GM12878 (cell line): ENCODE data around the gene SP6. TPM values are rescaled to one million over a fixed set of nuclear protein-coding genes. Genes with fewer than 3 reads are reported as not detected.

Experiments
- ATAC-seq: fragments of 200-7000 bp; cut with Tn5 transposase; 3 replicates; pipeline ENCODE4 v1.9.1; 2020; ENCODE audit warnings: mild to moderate bottlenecking, moderate library complexity
- BruUV-seq: library from RNA; stranded (reverse); fragments of 400-500 nt; replicated peaks from 2 replicates; lab custom pipeline; 2021; lab: Mats Ljungman, UMichigan
- CTCF ChIA-PET: fragments of 300-600 bp; sonication (Branson Sonifier 250); formaldehyde crosslinking; extraction: SDS; loops from one replicate; lab custom pipeline; 2021; ENCODE audit warnings: inconsistent platforms; lab: Yijun Ruan, JAX
- POLR2A ChIA-PET: fragments of 350-600 bp; formaldehyde crosslinking; extraction: SDS; loops from one replicate; lab custom pipeline; 2021; ENCODE audit warnings: inconsistent platforms; lab: Charles Lee
- RAD21 ChIA-PET: fragments of 300-600 bp; sonication (Branson Sonifier 250); formaldehyde crosslinking; loops from one replicate; lab custom pipeline; 2023; ENCODE audit warnings: antibody characterized with exemption; ENCODE audit not compliant: unreplicated experiment; lab: Charles Lee
- SMC1A ChIA-PET: fragments of 300-600 bp; sonication (Branson Sonifier 250); formaldehyde crosslinking; loops from one replicate; lab custom pipeline; 2023; ENCODE audit not compliant: unreplicated experiment, uncharacterized antibody; lab: Charles Lee
- DNase-seq: peaks from one replicate; pipeline ENCODE4 v3.0.0-alpha.2; 2011; ENCODE audit warnings: low read depth, low spot score
- FAIRE-seq: peaks from 3 replicates; lab custom pipeline; 2011; peaks lifted over from hg19 to GRCh38; lab: Jason Lieb, UNC
- H2AFZ ChIP-seq: 2 replicates; pipeline ENCODE4 v1.6.0; 2011; ENCODE audit warnings: low read depth, low read length, control low read depth; ENCODE audit not compliant: control insufficient read depth
- H3K27ac ChIP-seq: 2 replicates; pipeline ENCODE4 v1.5.1; 2011; ENCODE audit warnings: control low read depth; ENCODE audit not compliant: control insufficient read depth, insufficient read depth
- H3K27me3 ChIP-seq, 2 experiments: replicated peaks in 1 of 2; 2 replicates each; pipeline versions ENCODE4 v1.6.0 to v1.6.1; 2011; ENCODE audit warnings: low read length in 1 of 2; ENCODE audit not compliant: control insufficient read depth in 2 of 2, insufficient read depth in 2 of 2
- H3K36me3 ChIP-seq, 2 experiments: 2 replicates each; pipeline ENCODE4 v1.5.1; 2011; ENCODE audit warnings: low read length in 1 of 2; ENCODE audit not compliant: control insufficient read depth in 2 of 2, insufficient read depth in 2 of 2
- H3K4me1 ChIP-seq: 2 replicates; pipeline ENCODE4 v1.6.1; 2011; ENCODE audit warnings: mild to moderate bottlenecking, low read length, moderate library complexity, mixed read lengths; ENCODE audit not compliant: control insufficient read depth, insufficient read depth
- H3K4me2 ChIP-seq: 2 replicates; pipeline ENCODE4 v1.6.0; 2011; ENCODE audit warnings: control low read depth; ENCODE audit not compliant: control insufficient read depth, insufficient read depth
- H3K4me3 ChIP-seq: fragments of 200-600 bp; sonication (generic); 2 replicates; pipeline ENCODE4 v1.5.1; 2016
- H3K79me2 ChIP-seq: 2 replicates; pipeline ENCODE4 v1.6.0; 2011; ENCODE audit warnings: low read length; ENCODE audit not compliant: control insufficient read depth, insufficient read depth
- H3K9ac ChIP-seq: 2 replicates; pipeline ENCODE4 v1.8.0; 2011; ENCODE audit warnings: low read length, control low read depth, mixed read lengths; ENCODE audit not compliant: control insufficient read depth, insufficient read depth
- H3K9me3 ChIP-seq: replicated peaks from 3 replicates; pipeline ENCODE4 v1.5.1; 2011; ENCODE audit warnings: mild to moderate bottlenecking, low read length; ENCODE audit not compliant: control insufficient read depth, insufficient read depth
- H4K20me1 ChIP-seq: 2 replicates; pipeline ENCODE4 v1.6.0; 2011; ENCODE audit not compliant: control insufficient read depth, insufficient read depth
- BRCA1 ChIP-seq: IDR thresholded peaks from 2 replicates; pipeline ENCODE4 v1.6.1; 2011; ENCODE audit warnings: low read depth, low read length, improper control_type of control experiment
- LARP7 ChIP-seq: fragments of 450-650 bp; IDR thresholded peaks from 2 replicates; pipeline ENCODE4 v1.6.1; 2017; ENCODE audit warnings: mild to moderate bottlenecking
- NRF1 ChIP-seq: conservative IDR thresholded peaks from 2 replicates; pipeline ENCODE4 v1.6.1; 2011; ENCODE audit warnings: mild to moderate bottlenecking, low read depth, low read length, improper control_type of control experiment
- PAX5 ChIP-seq: IDR thresholded peaks from 2 replicates; pipeline ENCODE4 v1.6.1; 2011; ENCODE audit warnings: low read depth, low read length, borderline replicate concordance
- POU2F2 ChIP-seq: IDR thresholded peaks from 3 replicates; pipeline ENCODE4 v1.6.1; 2011; ENCODE audit warnings: low read depth, mild to moderate bottlenecking, low read length, borderline replicate concordance
- RAD51 ChIP-seq: fragments of 450-650 bp; IDR thresholded peaks from 2 replicates; pipeline ENCODE4 v1.6.1; 2016; ENCODE audit warnings: moderate library complexity, mild to moderate bottlenecking, inconsistent platforms
- REST ChIP-seq: IDR thresholded peaks from 2 replicates; pipeline ENCODE4 v1.6.1; 2012; ENCODE audit warnings: mild to moderate bottlenecking, low read depth, low read length
- SMARCA5 ChIP-seq: fragments of 450-650 bp; IDR thresholded peaks from 2 replicates; pipeline ENCODE4 v1.6.1; 2017; ENCODE audit warnings: mild to moderate bottlenecking
- STAT3 ChIP-seq: IDR thresholded peaks from 2 replicates; pipeline ENCODE4 v1.6.1; 2011; ENCODE audit warnings: low read depth, low read length, improper control_type of control experiment
- ZBTB11 ChIP-seq: fragments of 450-650 bp; formaldehyde crosslinking; IDR thresholded peaks from 2 replicates; pipeline ENCODE4 v1.5.0; 2022; ENCODE audit warnings: mild to moderate bottlenecking, missing genetic modification characterization
- ZNF217 ChIP-seq: fragments of 450-650 bp; IDR thresholded peaks from 2 replicates; pipeline ENCODE4 v1.6.1; 2017; ENCODE audit warnings: antibody characterized with exemption, mild to moderate bottlenecking
- WGBS: methylation state at CpG from one replicate; pipeline ENCODE4 v1.1.6; 2016; ENCODE audit warnings: low lambda C conversion rate; ENCODE audit not compliant: insufficient replicate concordance, insufficient coverage; ENCODE audit errors: missing lambda C conversion rate; 5-methylcytosine and 5-hydroxymethylcytosine counted together
- in situ Hi-C: fragments of 300-500 bp; cut with MboI; formaldehyde crosslinking; loops from 9 replicates; pipeline ENCODE4 v1.14.3; 2018; ENCODE audit warnings: mixed read lengths
- intact Hi-C: fragments of 100-400 bp; cut with micrococcal nuclease; formaldehyde crosslinking; loops from one replicate; pipeline ENCODE4 v1.14.2; 2022; ENCODE audit not compliant: unreplicated experiment
- polyA plus RNA-seq, 11 experiments: library from polyadenylated mRNA; depleted of rRNA in 4 of 11; unstranded in 6 of 11; stranded (reverse) in 5 of 11; fragments of >200 nt; fragmentation: Nextera tagmentation in 4 of 11; fragmentation: Illumina TruSeq in 1 of 11; extraction: Ambion mirVana in 4 of 11; extraction: Trizol in 1 of 11; gene quantifications; 1 replicate in 1 of 11; 2 replicates in 10 of 11; pipeline versions ENCODE4 v1.2.1 to v1.2.3, GENCODE V29; 2011 to 2016; ENCODE audit warnings: inconsistent platforms in 2 of 11, missing spikeins in 2 of 11, low read depth in 1 of 11
- total RNA-seq, 4 experiments: library from RNA; depleted of rRNA in 3 of 4; stranded (reverse); fragments of >200 nt in 3 of 4; fragmentation: Illumina TruSeq in 1 of 4; extraction: Trizol in 1 of 4; gene quantifications; 2 replicates each; pipeline versions ENCODE4 v1.2.1 to v1.2.3, GENCODE V29; 2013 to 2021

SP6 gene
- total and polyA plus RNA-seq, 10 of the 15 experiments (the other 5 are each of a cell fraction or from before 2014, with no cell fraction given), result 0.05 to 0.15 (median 0.06) TPM; not detected in 7

- no peak for DNase-seq
- H3K4me1 ChIP-seq, result peaks cover 6% of the 10 kb centered on the region
- RAD21 ChIA-PET, result no interaction called here
- in situ Hi-C loops (no loop called here), intact Hi-C loops (no loop called here)
- H4K20me1 ChIP-seq, result no peaks in the 10 kb centered on the region
- no peak overlapping the region for H3K4me3 ChIP-seq
- POLR2A ChIA-PET, result interaction anchor here (0.5 kb wide), 1 partner anchor 699 kb away, joined by 3 read pairs; no protein-coding TSS in a partner anchor
- H3K27ac ChIP-seq, result no peak overlapping the region
- no peaks in the 10 kb centered on the region for H3K27me3 ChIP-seq
- H3K9ac ChIP-seq, result no peak overlapping the region
- no TSS peak for BruUV-seq
- peaks cover 3% of the 10 kb centered on the region; the same call in 1 of the 2 replicates for H3K79me2 ChIP-seq
- H3K36me3 ChIP-seq, result peaks cover 3 to 11% of the 10 kb centered on the region in 2 experiments; a peak in 3 of 4 replicates
- no peaks in the 10 kb centered on the region for H3K9me3 ChIP-seq
- no peak overlapping the region for H2AFZ ChIP-seq
- SMC1A ChIA-PET, result no interaction called here
- no peak for FAIRE-seq
- TF ChIP-seq SMARCA5 (no peak), POU2F2 (no peak), STAT3 (no peak), ZNF217 (no peak), ZBTB11 (CRISPR knock-in tag) (no peak), BRCA1 (no peak), PAX5 (no peak), RAD51 (no peak), LARP7 (no peak), REST (no peak), NRF1 (no peak)
- ATAC-seq, result no peak
- CTCF ChIA-PET, result interaction anchor here (0.7 kb wide), 1 partner anchor 12 kb away, joined by 4 read pairs; no protein-coding TSS in a partner anchor
- no peak overlapping the region for H3K4me2 ChIP-seq
- WGBS, result 97% methylated on average over 21 of the region's 21 CpGs
Observed at GRCh38 chr17:47816111-47816735, 34.7 kb downstream of the SP6 start.
